ENCODE data around the gene MTERF2. TPM values are rescaled to one million over a fixed set of nuclear protein-coding genes. Genes with fewer than 3 reads are reported as not detected.

Gene MTERF2
- total and polyA plus RNA-seq, 2 donors (not counting 1 experiment from before 2014, with no cell fraction given): 6.3 to 7.3 TPM

- Histone ChIP-seq H3K36me3 (ENCODE audit: control insufficient read depth, insufficient read depth, low read length) (no peaks in the 10 kb centered on the region), H3K4me1 (ENCODE audit: control insufficient read depth, extremely low read depth, insufficient read depth, low read length) (no peaks in the 10 kb centered on the region), H3K27ac (ENCODE audit: insufficient read depth, low read length) (no peak overlapping the region), H2AFZ (ENCODE audit: low read length) (no peak overlapping the region), H3K79me2 (ENCODE audit: control insufficient read depth, insufficient read depth, low read length) (no peaks in the 10 kb centered on the region), H3K4me2 (ENCODE audit: extremely low read depth, insufficient read depth, low read length) (no peak overlapping the region), H3K9ac (ENCODE audit: insufficient read depth, low read length) (no peak overlapping the region), H3K4me3 (replicated peaks in 1 of 4; ENCODE audit: control extremely low read depth in 1 of 4, insufficient read depth in 1 of 4, low read depth in 3 of 4, low read length in 4 of 4) (no peak overlapping the region), H3K9me3 (ENCODE audit: control insufficient read depth, insufficient read depth, low read depth, low read length) (no peaks in the 10 kb centered on the region), H4K20me1 (ENCODE audit: control insufficient read depth, extremely low read depth, insufficient read depth, low read length) (no peaks in the 10 kb centered on the region), H3K27me3 (ENCODE audit: control insufficient read depth, insufficient read depth, low read length) (no peaks in the 10 kb centered on the region)
- no peak for DNase-seq (ENCODE audit: low read depth in 2 of 2)
- TF ChIP-seq EZH2 (IDR thresholded peaks at IDR 0.05; ENCODE audit: low read length, missing control alignments) (no peak), CTCF (conservative IDR thresholded peaks at IDR 0.05 in 1 of 2, IDR thresholded peaks at IDR 0.05 in 1 of 2; ENCODE audit: low read depth in 1 of 2, low read length in 2 of 2) (no peak)
These were observed 45.3 kb upstream of the MTERF2 start for GRCh38 chr12:107032266-107032665.

- Histone ChIP-seq H2AFZ (ENCODE audit: low read length) (no peak overlapping the region), H3K36me3 (ENCODE audit: control insufficient read depth, insufficient read depth, low read length) (no peaks in the 10 kb centered on the region), H3K9ac (ENCODE audit: insufficient read depth, low read length) (no peak overlapping the region), H3K9me3 (ENCODE audit: control insufficient read depth, insufficient read depth, low read depth, low read length) (no peaks in the 10 kb centered on the region), H4K20me1 (ENCODE audit: control insufficient read depth, extremely low read depth, insufficient read depth, low read length) (no peaks in the 10 kb centered on the region), H3K4me2 (ENCODE audit: extremely low read depth, insufficient read depth, low read length) (no peak overlapping the region), H3K27ac (ENCODE audit: insufficient read depth, low read length) (no peak overlapping the region), H3K27me3 (ENCODE audit: control insufficient read depth, insufficient read depth, low read length) (no peaks in the 10 kb centered on the region), H3K79me2 (ENCODE audit: control insufficient read depth, insufficient read depth, low read length) (no peaks in the 10 kb centered on the region), H3K4me3 (replicated peaks in 1 of 4; ENCODE audit: control extremely low read depth in 1 of 4, insufficient read depth in 1 of 4, low read depth in 3 of 4, low read length in 4 of 4) (no peak overlapping the region), H3K4me1 (ENCODE audit: control insufficient read depth, extremely low read depth, insufficient read depth, low read length) (peaks cover 5% of the 10 kb centered on the region)
- TF ChIP-seq CTCF (conservative IDR thresholded peaks at IDR 0.05 in 1 of 2, IDR thresholded peaks at IDR 0.05 in 1 of 2; ENCODE audit: low read depth in 1 of 2, low read length in 2 of 2) (no peak), EZH2 (IDR thresholded peaks at IDR 0.05; ENCODE audit: low read length, missing control alignments) (no peak)
- no peak for DNase-seq (ENCODE audit: low read depth in 2 of 2)
These were observed 44.1 kb upstream of the MTERF2 start for GRCh38 chr12:107031061-107031460.

- Histone ChIP-seq H3K79me2 (ENCODE audit: control insufficient read depth, insufficient read depth, low read length) (no peaks in the 10 kb centered on the region), H3K27ac (ENCODE audit: insufficient read depth, low read length) (no peak overlapping the region), H3K4me1 (ENCODE audit: control insufficient read depth, extremely low read depth, insufficient read depth, low read length) (peaks cover 5% of the 10 kb centered on the region)
These were observed 42.1 kb upstream of the MTERF2 start for GRCh38 chr12:107029081-107029480.

More at GRCh38 chr12:107029081-107029480, 42.1 kb upstream of the MTERF2 start:
- no peak overlapping the region for H3K9ac ChIP-seq (ENCODE audit: insufficient read depth, low read length)
- DNase-seq (ENCODE audit: low read depth in 2 of 2): no peak
- H3K9me3 ChIP-seq (ENCODE audit: control insufficient read depth, insufficient read depth, low read depth, low read length): no peaks in the 10 kb centered on the region
- H3K27me3 ChIP-seq (ENCODE audit: control insufficient read depth, insufficient read depth, low read length): no peaks in the 10 kb centered on the region
- no peak for TF ChIP-seq EZH2 (IDR thresholded peaks at IDR 0.05; ENCODE audit: low read length, missing control alignments)
- TF ChIP-seq CTCF (conservative IDR thresholded peaks at IDR 0.05 in 1 of 2, IDR thresholded peaks at IDR 0.05 in 1 of 2; ENCODE audit: low read depth in 1 of 2, low read length in 2 of 2): no peak
- no peaks in the 10 kb centered on the region for H4K20me1 ChIP-seq (ENCODE audit: control insufficient read depth, extremely low read depth, insufficient read depth, low read length)
- no peaks in the 10 kb centered on the region for H3K36me3 ChIP-seq (ENCODE audit: control insufficient read depth, insufficient read depth, low read length)
- H3K4me2 ChIP-seq (ENCODE audit: extremely low read depth, insufficient read depth, low read length): no peak overlapping the region
- H3K4me3 ChIP-seq (replicated peaks in 1 of 4; ENCODE audit: control extremely low read depth in 1 of 4, insufficient read depth in 1 of 4, low read depth in 3 of 4, low read length in 4 of 4): no peak overlapping the region
- no peak overlapping the region for H2AFZ ChIP-seq (ENCODE audit: low read length)
